Measurements from ENCODE around the gene KCNJ11. TPM values are rescaled to one million over a fixed set of nuclear protein-coding genes. Genes with fewer than 3 reads are reported as not detected.

Gene KCNJ11
- total and polyA plus RNA-seq, 2 of the 8 experiments (the other 6 are each of a cell fraction or from before 2014, with no cell fraction given) = 3.8 to 6.3 TPM

DNA sequence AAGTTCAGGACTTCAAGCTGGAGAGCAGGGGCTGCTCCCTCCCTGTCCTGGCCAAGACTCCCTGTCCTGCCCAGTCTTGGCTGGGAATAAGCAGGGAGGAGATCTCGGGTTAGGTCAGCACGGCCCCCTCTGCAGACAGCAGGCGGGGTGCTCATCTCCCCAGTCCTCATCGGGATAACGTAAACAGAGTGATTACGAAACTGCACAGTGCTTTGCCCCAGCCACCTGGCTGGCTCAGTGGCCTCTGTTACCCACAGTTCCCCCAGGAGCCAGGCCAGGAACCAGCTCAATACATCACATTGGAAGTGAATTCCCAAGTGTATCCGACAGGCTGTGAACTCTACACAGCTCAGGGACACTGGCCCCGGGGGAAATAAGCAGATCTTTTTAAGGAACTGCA, 42.7 kb upstream of the KCNJ11 start:
- no peaks in the 10 kb centered on the region for H4K20me1 ChIP-seq (replicated peaks in 1 of 2; ENCODE audit: control insufficient read depth in 1 of 2, insufficient read depth in 2 of 2, low read length in 2 of 2)
- no peak overlapping the region for H3K14ac ChIP-seq (ENCODE audit: insufficient read length)
- POLR2A ChIA-PET (ENCODE audit: partially characterized antibody) = interaction anchor here (1.4 kb wide), 1 partner anchor 15 kb away, joined by 3 read pairs; no protein-coding TSS in a partner anchor
- H2BK15ac ChIP-seq (ENCODE audit: low read length) = no peak overlapping the region
- no peak overlapping the region for H4K91ac ChIP-seq (replicated peaks; ENCODE audit: insufficient read length, low read length)
- H3K9ac ChIP-seq (replicated peaks in 1 of 4; ENCODE audit: extremely low read depth in 1 of 4, low read depth in 3 of 4, low read length in 3 of 4) = no peak overlapping the region
- no peak overlapping the region for H2AFZ ChIP-seq (ENCODE audit: low read length)
- H3K4me3 ChIP-seq (ENCODE audit: extremely low read depth in 1 of 4, insufficient read depth in 2 of 4, low read depth in 3 of 4, low read length in 4 of 4) = no peak overlapping the region
- no peak overlapping the region for H2AK5ac ChIP-seq (ENCODE audit: low read depth, low read length)
- H3K9me3 ChIP-seq (ENCODE audit: insufficient read depth in 2 of 2, low read depth in 1 of 2, low read length in 1 of 2) = no peaks in the 10 kb centered on the region
- H4K8ac ChIP-seq (ENCODE audit: extremely low read depth, insufficient read depth, low read length) = no peak overlapping the region; the same call in 1 of the 2 replicates
- H3K36me3 ChIP-seq (ENCODE audit: control insufficient read depth in 2 of 4, insufficient read depth in 4 of 4, low read length in 3 of 4) = no peaks in the 10 kb centered on the region
- TF ChIP-seq CHD1 (IDR thresholded peaks at IDR 0.05; ENCODE audit: low read depth, low read length) (no peak), CEBPB (IDR thresholded peaks at IDR 0.05; ENCODE audit: low read depth, low read length) (peak; percentile 11; the same call in 1 of the 2 replicates)
- H3K23ac ChIP-seq (ENCODE audit: insufficient read length) = no peak overlapping the region
- 88% methylated on average over 8 of the region's 8 CpGs; no CpG with 5 or more reads in 1 of the 2 experiments for WGBS, 2 experiments (ENCODE audit: extremely low coverage in 1 of 2, insufficient coverage in 1 of 2, insufficient read length in 1 of 2, insufficient replicate concordance in 2 of 2, low coverage in 1 of 2, low lambda C conversion rate in 2 of 2, missing lambda C conversion rate in 1 of 2)
- FAIRE-seq (no peak), DNase-seq (ENCODE audit: low read depth in 1 of 2, low spot score in 2 of 2) (no peak)
- H3K79me1 ChIP-seq (ENCODE audit: low read depth, low read length) = no peaks in the 10 kb centered on the region
- no peak overlapping the region for H2BK120ac ChIP-seq (replicated peaks; ENCODE audit: low read depth, low read length)
- no peaks in the 10 kb centered on the region for H3K79me2 ChIP-seq (ENCODE audit: control insufficient read depth in 1 of 2, insufficient read depth in 2 of 2, low read length in 2 of 2)
- CTCF ChIA-PET (ENCODE audit: partially characterized antibody) = interaction anchor here (0.6 to 6.0 kb wide), 15 partner anchors 11 to 958 kb away, joined by 3 to 25 read pairs (median 5); partner anchors contain the start of gene KCNJ11
- no peak overlapping the region for H3K56ac ChIP-seq (replicated peaks; ENCODE audit: insufficient read length, low read depth, low read length)
- no peak overlapping the region for H3K4ac ChIP-seq (replicated peaks; ENCODE audit: insufficient read length, low read depth, low read length)
- no peak overlapping the region for H3K27ac ChIP-seq (ENCODE audit: low read depth, low read length)
- H2BK20ac ChIP-seq (ENCODE audit: low read length) = no peak overlapping the region
- H3K27me3 ChIP-seq (replicated peaks in 1 of 4; ENCODE audit: control insufficient read depth in 3 of 4, extremely low read depth in 1 of 4, insufficient read depth in 3 of 4, low read length in 3 of 4) = no peaks in the 10 kb centered on the region
- H2BK5ac ChIP-seq (ENCODE audit: low read depth, low read length) = no peak overlapping the region
- H3K18ac ChIP-seq (ENCODE audit: extremely low read depth, low read length) = no peak overlapping the region
- H3K4me1 ChIP-seq (replicated peaks in 1 of 4; ENCODE audit: control insufficient read depth in 3 of 4, insufficient read depth in 4 of 4, low read length in 3 of 4) = no peaks in the 10 kb centered on the region; a peak in 1 of 7 replicates
- H3K23me2 ChIP-seq (ENCODE audit: low read depth, low read length) = no peaks in the 10 kb centered on the region
- no peak overlapping the region for H4K5ac ChIP-seq (ENCODE audit: insufficient read length, low read depth, low read length)
- no peak overlapping the region for H3K4me2 ChIP-seq (ENCODE audit: insufficient read depth in 1 of 2, low read depth in 2 of 2, low read length in 2 of 2)
- no peak overlapping the region for H2BK12ac ChIP-seq (ENCODE audit: low read depth, low read length)
